Keratinocyte (primary cell): Measurements from ENCODE around the gene PPP2R5E. TPM values are rescaled to one million over a fixed set of nuclear protein-coding genes. Genes with fewer than 3 reads are reported as not detected.

Experiments
- DNase-seq: peaks from one replicate; pipeline ENCODE4 v3.0.0-alpha.2; 2011; ENCODE audit warnings: low read depth, missing footprints, low spot score
- FAIRE-seq: peaks from 2 replicates; lab custom pipeline; 2011; peaks lifted over from hg19 to GRCh38; lab: Jason Lieb, UNC
- H2AFZ ChIP-seq: 2 replicates; pipeline ENCODE4 v1.6.0; 2012; ENCODE audit warnings: low read length, control low read depth, inconsistent platforms; ENCODE audit not compliant: control insufficient read depth
- H3K27ac ChIP-seq: 2 replicates; pipeline ENCODE4 v1.5.1; 2011; ENCODE audit warnings: low read length; ENCODE audit not compliant: control insufficient read depth, insufficient read depth
- H3K27me3 ChIP-seq: 3 replicates; pipeline ENCODE4 v1.6.0; 2011; ENCODE audit warnings: low read length; ENCODE audit not compliant: control insufficient read depth, insufficient read depth; ENCODE audit errors: extremely low read depth
- H3K36me3 ChIP-seq, 2 experiments: 2 replicates in 1 of 2; 3 replicates in 1 of 2; pipeline ENCODE4 v1.5.1; 2011; ENCODE audit warnings: low read length in 2 of 2, mild to moderate bottlenecking in 1 of 2; ENCODE audit not compliant: control insufficient read depth in 2 of 2, insufficient read depth in 2 of 2; ENCODE audit errors: extremely low read depth in 1 of 2
- H3K4me1 ChIP-seq: 3 replicates; pipeline ENCODE4 v1.5.1; 2011; ENCODE audit warnings: low read length; ENCODE audit not compliant: control insufficient read depth, insufficient read depth; ENCODE audit errors: extremely low read depth
- H3K4me2 ChIP-seq: 3 replicates; pipeline ENCODE4 v1.6.0; 2011; ENCODE audit warnings: low read depth, low read length; ENCODE audit not compliant: control insufficient read depth, insufficient read depth; ENCODE audit errors: extremely low read depth
- H3K4me3 ChIP-seq, 3 experiments: fragments of 200-600 bp in 1 of 3; sonication (generic) in 1 of 3; 2 replicates in 2 of 3; 3 replicates in 1 of 3; pipeline ENCODE4 v1.5.1; 2011 to 2016; ENCODE audit warnings: low read length in 3 of 3, mild to moderate bottlenecking in 3 of 3, control low read depth in 2 of 3, inconsistent platforms in 1 of 3, low read depth in 1 of 3, mixed read lengths in 1 of 3, mixed run types in 1 of 3, moderate library complexity in 1 of 3; ENCODE audit not compliant: control insufficient read depth in 2 of 3, insufficient read depth in 2 of 3; ENCODE audit errors: extremely low read depth in 1 of 3
- H3K79me2 ChIP-seq: 2 replicates; pipeline ENCODE4 v1.6.0; 2012; ENCODE audit warnings: low read length; ENCODE audit not compliant: control insufficient read depth, insufficient read depth
- H3K9ac ChIP-seq: 3 replicates; pipeline ENCODE4 v1.6.0; 2011; ENCODE audit warnings: low read length; ENCODE audit not compliant: control insufficient read depth, insufficient read depth; ENCODE audit errors: extremely low read depth
- H3K9me1 ChIP-seq: 3 replicates; pipeline ENCODE4 v1.6.0; 2011; ENCODE audit warnings: low read length; ENCODE audit not compliant: control insufficient read depth, insufficient read depth; ENCODE audit errors: extremely low read depth
- H3K9me3 ChIP-seq: 2 replicates; pipeline ENCODE4 v1.5.1; 2012; ENCODE audit warnings: low read depth, low read length; ENCODE audit not compliant: control insufficient read depth
- H4K20me1 ChIP-seq: 3 replicates; pipeline ENCODE4 v1.6.0; 2011; ENCODE audit warnings: low read length; ENCODE audit not compliant: control insufficient read depth, insufficient read depth; ENCODE audit errors: extremely low read depth
- CTCF ChIP-seq, 3 experiments: IDR thresholded peaks in 1 of 3; conservative IDR thresholded peaks in 1 of 3; optimal IDR thresholded peaks in 1 of 3; 2 replicates in 2 of 3; 3 replicates in 1 of 3; pipeline versions ENCODE3 to v1.5.1; 2011; ENCODE audit warnings: low read length in 3 of 3, mild to moderate bottlenecking in 3 of 3, moderate library complexity in 2 of 3, control low read depth in 1 of 3, inconsistent platforms in 1 of 3; ENCODE audit not compliant: insufficient read depth in 2 of 3; ENCODE audit errors: extremely low read depth in 1 of 3
- EZH2 ChIP-seq: IDR thresholded peaks from one replicate; pipeline ENCODE4 v1.6.1; 2012; ENCODE audit warnings: inconsistent platforms, mild to moderate bottlenecking, low read length, moderate library complexity
- dilution Hi-C: fragments of 300-500 bp; cut with MboI; formaldehyde crosslinking; loops from one replicate; pipeline ENCODE4 v1.7.0; 2020; ENCODE audit warnings: low sequenced_read_pairs; ENCODE audit not compliant: extremely low pct_ligation_motif_present
- polyA plus RNA-seq, 5 experiments: library from polyadenylated mRNA; depleted of rRNA in 3 of 5; stranded (reverse) in 3 of 5; stranded (forward) in 1 of 5; unstranded in 1 of 5; fragments of >200 nt; gene quantifications; 1 replicate in 1 of 5; 2 replicates in 3 of 5; 3 replicates in 1 of 5; pipeline versions ENCODE4 v1.2.1 to v1.2.3, GENCODE V29; 2011 to 2012; ENCODE audit warnings: missing spikeins in 2 of 5, low read depth in 1 of 5, low replicate concordance in 1 of 5

PPP2R5E gene
- polyA plus RNA-seq, 1 donor (not counting 4 experiments of a cell fraction or from before 2014, with no cell fraction given), result 22.7 TPM

DNA sequence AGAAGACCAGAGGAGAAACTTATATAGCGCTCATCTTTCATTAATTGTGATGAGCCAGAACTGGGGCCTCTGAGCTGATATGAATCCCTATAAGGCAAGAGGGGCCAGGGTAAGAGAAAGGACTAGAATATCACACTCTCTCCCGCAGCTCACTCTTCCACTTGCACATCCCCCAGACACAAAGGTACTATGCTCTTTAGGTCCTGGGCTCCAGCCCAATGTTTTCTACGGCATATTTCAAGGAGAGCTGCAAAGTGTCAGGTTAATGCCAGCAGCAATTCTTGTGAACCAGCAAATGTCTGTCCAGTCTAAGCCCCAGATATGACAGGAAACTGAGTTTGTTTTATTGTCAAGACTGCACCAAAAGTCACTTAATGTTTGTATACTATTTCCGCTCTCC lies 29.4 kb downstream of the PPP2R5E start:
- Histone ChIP-seq H3K9ac (no peak overlapping the region), H4K20me1 (no peaks in the 10 kb centered on the region), H3K27me3 (no peaks in the 10 kb centered on the region), H3K79me2 (peaks cover 79% of the 10 kb centered on the region), H3K27ac (no peak overlapping the region), H3K9me1 (no peaks in the 10 kb centered on the region), H3K9me3 (no peaks in the 10 kb centered on the region), H2AFZ (no peak overlapping the region), H3K4me1 (no peaks in the 10 kb centered on the region), H3K36me3 (peaks cover 0 to 2% of the 10 kb centered on the region in 2 experiments), H3K4me3 (no peak overlapping the region), H3K4me2 (no peak overlapping the region)
- TF ChIP-seq EZH2 (no peak), CTCF (optimal IDR thresholded peaks at IDR 0.05 in 1 of 3, IDR thresholded peaks at IDR 0.05 in 1 of 3, conservative IDR thresholded peaks at IDR 0.05 in 1 of 3; ENCODE audit: extremely low read depth in 1 of 3, insufficient read depth in 2 of 3, low read length in 3 of 3) (no peak)
- dilution Hi-C loops, result no loop called here
- FAIRE-seq, result no peak
- no peak for DNase-seq

DNA sequence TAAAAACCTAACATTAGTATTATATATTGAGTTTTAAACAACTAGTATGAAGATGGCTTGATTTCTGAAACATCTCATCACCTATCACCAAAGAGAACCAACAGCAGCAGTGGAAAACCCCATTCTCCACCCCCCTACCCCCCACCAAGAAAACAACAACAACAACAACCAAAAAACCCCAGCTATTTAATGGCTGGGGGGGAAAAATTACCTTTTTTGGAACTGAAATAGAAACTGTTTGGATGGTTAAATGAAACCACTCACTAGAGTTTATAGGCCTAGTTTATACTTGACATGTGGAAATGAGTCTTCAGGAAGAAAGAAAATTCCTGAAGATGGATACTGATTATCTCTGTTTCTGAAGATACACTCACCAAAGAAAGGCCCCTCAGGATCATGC lies 30.3 kb downstream of the PPP2R5E start:
- H3K4me3 ChIP-seq, result no peak overlapping the region
- FAIRE-seq (no peak), DNase-seq (no peak)
- no peaks in the 10 kb centered on the region for H3K9me1 ChIP-seq
- no peaks in the 10 kb centered on the region for H3K27me3 ChIP-seq
- dilution Hi-C loops, result no loop called here
- no peak for TF ChIP-seq EZH2
- no peak for TF ChIP-seq CTCF (optimal IDR thresholded peaks at IDR 0.05 in 1 of 3, IDR thresholded peaks at IDR 0.05 in 1 of 3, conservative IDR thresholded peaks at IDR 0.05 in 1 of 3; ENCODE audit: extremely low read depth in 1 of 3, insufficient read depth in 2 of 3, low read length in 3 of 3)
- H3K36me3 ChIP-seq, result peaks cover 0 to 2% of the 10 kb centered on the region in 2 experiments
- no peaks in the 10 kb centered on the region for H4K20me1 ChIP-seq
- H3K9ac ChIP-seq, result no peak overlapping the region
- no peak overlapping the region for H2AFZ ChIP-seq
- H3K4me2 ChIP-seq, result no peak overlapping the region
- H3K9me3 ChIP-seq, result no peaks in the 10 kb centered on the region
- H3K27ac ChIP-seq, result no peak overlapping the region
- no peaks in the 10 kb centered on the region for H3K4me1 ChIP-seq
- H3K79me2 ChIP-seq, result peaks cover 82% of the 10 kb centered on the region
